NCI-H146 (cell line): ENCODE data around the gene ME3.
"Not testable (repeated sequence)": the region's sequence is repeated elsewhere in the genome, so short reads cannot be mapped to it uniquely, and the experiment has no call there.

Source experiments
- DNase-seq: peaks from one replicate; lab custom pipeline; 2025; lab: John Stamatoyannopoulos, UW

Gene ME3

GRCh38 chr11:86663761-86664160 lies 8.7 kb downstream of the ME3 start:
- no peak for DNase-seq

DNA sequence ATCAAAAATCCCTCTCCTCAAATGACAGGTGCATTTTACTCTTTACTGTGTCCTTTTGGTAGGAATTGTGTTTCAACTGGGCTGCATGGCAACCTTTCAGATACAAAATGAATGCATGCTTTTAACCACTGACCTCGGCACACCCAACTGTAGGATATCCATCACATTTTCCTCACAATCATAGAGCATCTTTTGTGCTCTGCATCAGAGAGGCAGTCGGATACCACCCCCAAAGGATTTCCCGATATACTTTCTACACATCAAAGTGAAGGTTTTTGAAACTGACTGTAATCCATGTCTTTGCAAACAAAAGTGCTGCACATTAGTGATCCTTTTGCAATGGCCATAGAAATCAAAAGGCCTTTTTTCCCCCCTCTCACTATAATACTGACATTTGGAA lies 9.1 kb downstream of the ME3 start:
- DNase-seq = no peak

DNA sequence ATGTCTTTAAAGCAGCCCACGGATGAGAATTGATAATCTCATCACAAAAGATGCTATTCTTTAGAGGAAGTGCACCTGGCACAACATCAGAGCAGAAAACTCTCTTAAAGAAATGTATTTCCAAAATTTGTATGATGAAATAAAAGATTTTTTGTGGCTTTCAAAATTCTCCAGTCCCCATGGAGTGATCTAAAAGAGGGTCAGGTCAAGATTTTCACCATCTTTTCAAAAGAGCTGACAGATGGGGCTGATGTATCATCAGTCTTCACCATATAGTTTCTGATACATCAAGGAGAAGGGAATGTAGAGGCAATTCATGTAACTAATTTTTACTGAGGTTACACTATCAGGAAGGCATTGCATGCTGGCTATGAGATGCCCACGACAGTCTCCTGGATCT lies 11.7 kb downstream of the ME3 start:
- DNase-seq = no peak

DNA sequence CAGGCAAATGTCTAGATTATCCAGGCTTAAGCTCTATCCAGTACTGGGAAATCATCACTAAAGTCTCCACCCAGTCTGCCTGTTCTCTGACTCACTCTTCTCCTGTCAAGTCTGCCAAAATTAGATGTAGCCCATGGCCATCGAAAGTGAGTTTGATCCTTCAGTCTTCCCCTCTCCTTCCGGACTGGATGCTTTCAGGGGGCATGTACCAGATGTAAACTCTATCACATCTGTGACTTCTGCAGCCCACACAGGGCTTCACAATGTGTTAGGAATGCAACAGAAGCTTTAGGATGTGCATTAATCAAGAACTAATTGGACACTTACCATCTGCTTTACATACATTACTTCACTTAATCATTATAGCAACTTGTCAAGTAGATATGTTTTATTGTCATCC lies 12.3 kb downstream of the ME3 start:
- no peak for DNase-seq

GRCh38 chr11:86658534-86658933 lies 13.9 kb downstream of the ME3 start:
- DNase-seq = no peak

GRCh38 chr11:86645212-86645611 lies 27.2 kb downstream of the ME3 start:
- DNase-seq = not testable (repeated sequence)

DNA sequence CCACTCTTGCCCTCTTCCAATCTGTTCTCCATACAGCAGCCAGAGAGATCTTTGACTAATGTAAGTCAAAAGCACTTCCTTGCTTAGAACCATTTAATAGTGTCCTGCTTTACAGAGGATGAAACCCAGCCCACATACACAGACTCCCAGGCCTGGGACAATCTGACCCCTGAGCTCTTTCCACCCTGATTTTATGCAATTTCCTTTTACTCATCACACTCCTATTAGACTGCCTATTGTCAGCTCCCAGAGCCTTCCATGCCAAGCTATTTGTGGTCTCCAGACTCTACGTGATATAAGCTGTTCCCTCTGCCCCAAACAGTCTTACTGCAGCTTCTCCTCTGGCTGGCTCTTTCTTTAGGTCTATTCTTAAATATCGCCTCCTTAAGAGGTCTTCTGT lies 28.1 kb downstream of the ME3 start:
- DNase-seq = no peak

DNA sequence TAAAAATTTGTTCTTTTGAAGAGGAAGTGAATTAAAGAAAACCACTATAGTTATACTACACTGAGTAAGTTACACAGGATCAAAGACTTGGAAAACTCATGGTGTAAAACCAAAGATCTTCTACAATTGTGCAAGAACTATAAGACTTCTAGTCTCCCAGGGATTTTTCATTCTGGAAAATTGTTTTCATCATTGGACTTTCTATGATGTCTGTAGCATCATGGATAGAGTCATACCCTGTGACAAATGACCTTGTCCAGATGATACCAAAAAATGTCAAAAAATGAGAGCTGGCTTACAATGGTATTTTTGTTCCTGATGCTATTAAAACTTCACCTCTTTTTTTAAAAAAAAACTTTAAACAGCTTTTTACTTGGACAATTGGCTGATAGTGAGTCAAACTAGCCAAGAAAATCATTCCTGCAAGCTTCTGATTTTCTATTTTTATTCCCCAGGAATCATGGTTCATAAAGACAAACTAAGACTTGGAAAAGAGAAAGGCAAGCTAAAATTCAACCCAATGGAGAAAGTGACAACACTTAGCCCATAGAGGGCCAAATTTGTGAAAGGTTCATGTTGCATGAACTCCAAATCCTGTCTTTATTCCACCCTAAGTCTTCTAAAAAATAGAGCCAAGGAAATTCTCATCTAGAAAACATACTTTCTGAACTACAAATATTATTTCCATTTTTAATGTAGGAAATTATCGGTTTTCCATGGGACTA lies 30.7 kb downstream of the ME3 start:
- no peak for DNase-seq

DNA sequence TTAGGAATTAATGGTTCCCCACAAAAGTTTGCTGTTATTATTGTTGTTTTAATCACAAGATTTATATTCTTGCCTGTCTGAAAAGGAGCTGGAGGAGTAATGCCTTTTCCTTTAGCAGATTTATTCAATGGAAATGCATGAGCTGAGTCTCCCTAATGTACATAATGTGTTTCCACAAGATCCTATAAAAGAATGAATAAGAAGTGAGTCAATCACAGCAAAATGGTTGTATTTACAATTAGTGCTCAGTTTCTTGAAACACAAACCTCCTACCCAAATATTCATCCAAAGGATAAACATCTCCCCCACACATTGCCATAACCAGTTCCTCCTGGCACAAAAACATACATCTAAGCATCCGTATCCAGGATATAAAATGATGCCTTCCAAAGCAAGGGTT lies 33.3 kb downstream of the ME3 start:
- DNase-seq = no peak

DNA sequence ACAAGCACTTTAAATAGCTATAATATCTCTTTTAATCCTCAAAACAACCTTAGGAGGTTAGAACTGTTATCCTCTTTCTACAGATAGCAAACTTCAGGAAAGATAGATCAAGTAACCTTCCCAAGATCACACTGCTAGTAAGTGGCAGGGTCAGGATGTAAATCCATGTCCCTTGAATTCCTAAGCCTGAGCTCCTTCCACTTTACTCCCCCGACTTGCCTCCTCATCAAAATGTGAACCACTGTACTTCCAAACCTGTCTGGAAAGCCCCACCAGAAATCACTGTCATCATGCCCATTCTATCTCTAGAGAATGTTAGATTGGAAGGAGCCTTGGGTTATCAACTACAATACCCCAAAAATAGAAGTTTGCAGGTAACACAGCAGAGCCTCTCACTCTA lies 33.7 kb downstream of the ME3 start:
- DNase-seq = no peak

DNA sequence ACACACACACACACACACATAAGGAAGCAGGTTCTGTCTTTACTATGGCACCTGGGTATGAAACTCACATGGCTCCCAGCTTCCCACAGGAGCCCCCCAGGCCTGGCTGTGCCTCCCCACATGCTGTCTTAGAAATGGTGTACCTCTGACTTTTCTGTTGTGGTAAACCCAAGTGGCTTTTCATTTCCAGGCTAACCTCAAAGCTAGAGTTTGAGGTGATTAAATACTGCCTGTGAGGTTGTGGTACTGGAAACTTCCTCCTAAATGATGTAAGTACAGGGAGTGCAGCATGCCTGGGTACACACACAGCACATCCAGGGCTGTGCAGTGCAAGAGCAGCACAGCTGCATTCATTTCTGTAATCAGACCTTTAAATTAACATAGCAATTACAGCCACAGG lies 34.4 kb downstream of the ME3 start:
- DNase-seq = no peak

DNA sequence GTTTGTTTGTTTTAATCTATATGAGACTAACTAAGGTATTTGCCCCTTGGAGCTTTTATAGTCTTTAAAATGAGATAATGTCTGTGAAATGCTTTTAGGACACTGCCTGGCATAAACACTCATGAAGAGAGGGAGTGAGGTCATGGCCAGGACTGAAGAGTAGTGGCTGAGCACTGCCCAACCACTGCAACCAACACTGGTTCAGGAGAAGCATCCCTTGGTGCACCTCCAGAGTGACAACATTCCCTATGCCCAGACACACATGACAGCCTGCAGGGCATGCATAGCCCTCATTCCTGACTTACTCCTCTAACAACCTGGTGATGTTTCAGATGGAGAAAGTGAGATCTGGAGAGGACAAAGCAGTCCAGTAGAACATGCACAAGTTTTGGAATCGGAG lies 36.1 kb downstream of the ME3 start:
- DNase-seq = no peak

- DNase-seq = no peak
These were observed 39.7 kb downstream of the ME3 start for GRCh38 chr11:86632499-86633269.

GRCh38 chr11:86630229-86630981 lies 42.0 kb downstream of the ME3 start:
- no peak for DNase-seq

GRCh38 chr11:86629045-86629706 lies 43.2 kb downstream of the ME3 start:
- DNase-seq = no peak

DNA sequence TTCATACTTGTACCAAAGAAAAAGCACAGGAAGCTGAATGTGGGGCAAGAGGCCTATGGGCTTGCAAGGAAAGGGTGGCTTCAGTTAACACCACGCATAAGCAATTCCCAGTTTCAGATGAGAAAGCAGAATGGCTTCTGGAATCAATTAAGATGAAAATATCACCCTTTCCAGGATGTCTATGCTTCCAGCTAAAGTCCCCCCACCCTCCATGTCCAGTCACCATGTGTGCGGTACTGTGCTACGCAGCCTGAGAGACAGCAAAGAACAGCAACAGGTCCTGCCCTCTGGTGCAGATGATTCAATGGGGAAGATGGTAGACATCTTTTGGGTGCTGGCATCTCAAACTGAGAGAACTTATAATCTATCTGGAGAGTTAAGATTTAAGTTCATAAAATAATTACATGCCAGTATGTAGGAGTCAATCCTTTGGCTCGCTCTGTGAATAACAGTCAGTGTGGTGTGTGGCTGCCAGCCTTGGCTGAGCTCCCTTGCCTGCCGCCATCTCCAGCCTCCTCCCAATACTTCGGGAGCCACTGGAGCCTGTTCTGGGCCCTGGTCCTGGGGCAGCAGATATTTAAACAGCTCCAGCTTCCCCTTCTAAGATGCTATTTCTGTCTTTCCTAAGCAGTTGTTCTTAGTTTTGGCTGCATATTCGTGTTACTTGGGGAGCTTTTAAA lies 44.5 kb downstream of the ME3 start:
- no peak for DNase-seq

DNA sequence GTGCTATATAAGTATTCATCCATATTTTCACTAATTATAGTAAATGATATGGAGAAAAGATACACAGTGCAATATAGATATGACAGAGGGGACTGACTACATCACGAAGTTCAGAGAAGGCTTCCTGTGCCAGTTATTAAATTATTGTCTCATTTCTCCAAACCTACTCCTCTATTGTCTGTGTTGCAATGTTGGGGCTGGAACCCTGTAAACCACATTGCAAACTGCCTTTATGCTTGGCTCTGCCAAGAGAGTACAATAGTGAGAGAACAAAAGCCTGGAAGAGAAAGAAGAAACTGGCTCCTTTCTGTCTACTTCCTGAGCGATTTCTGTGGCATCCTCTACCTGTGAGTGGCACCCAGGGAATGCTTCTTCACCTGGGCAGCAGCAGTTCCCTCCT lies 46.4 kb downstream of the ME3 start:
- DNase-seq = no peak

- no peak for DNase-seq
These were observed 46.9 kb downstream of the ME3 start for GRCh38 chr11:86625544-86625943.

DNA sequence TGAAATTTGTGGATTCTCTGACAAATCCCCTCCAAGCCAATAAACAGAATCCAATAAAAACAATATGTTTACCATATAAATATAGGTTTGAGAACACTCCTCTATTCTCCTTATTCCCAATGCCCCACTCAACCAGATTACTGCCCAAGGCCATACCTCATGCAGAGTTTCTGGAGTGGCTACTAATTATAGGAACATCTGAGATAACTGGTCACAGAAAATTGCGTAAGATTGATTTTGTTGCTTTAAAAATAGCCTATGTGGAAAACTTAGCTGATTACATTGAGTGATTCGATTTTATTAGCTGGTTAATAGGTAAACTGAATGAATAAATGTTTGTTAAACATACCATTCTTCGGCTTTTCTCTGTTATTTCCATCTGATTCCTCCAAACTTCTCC lies 48.0 kb downstream of the ME3 start:
- no peak for DNase-seq

DNA sequence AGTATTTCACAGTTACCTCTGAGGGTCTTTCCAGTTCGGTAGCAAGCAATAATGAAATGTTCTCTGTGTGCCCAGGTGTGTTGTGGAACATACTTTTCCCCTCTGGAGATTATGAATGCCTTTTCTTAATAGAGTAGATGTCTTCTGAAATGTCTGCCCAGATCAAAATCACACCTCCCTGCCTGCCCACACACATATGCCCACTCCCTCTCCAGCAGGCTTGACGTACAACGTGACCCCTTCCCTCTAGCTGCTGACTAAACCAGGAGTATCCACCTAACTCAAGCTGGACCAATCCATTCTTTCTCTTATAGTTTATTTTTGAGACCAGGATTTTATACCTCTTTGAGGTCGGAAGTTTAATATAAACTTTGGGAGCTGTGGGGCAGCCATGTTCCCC lies 48.7 kb downstream of the ME3 start:
- no peak for DNase-seq

- no peak for DNase-seq
These were observed 49.3 kb downstream of the ME3 start for GRCh38 chr11:86623041-86623621.

- DNase-seq = peak; percentile 50
These were observed 50.6 kb downstream of the ME3 start for GRCh38 chr11:86621854-86622253.
